NCI-H774 (cell line): ENCODE data around the gene MMD.
A peak's percentile ranks its signal among the peaks of the same experiment; 100 is the strongest.
"Not testable (repeated sequence)": the region's sequence is repeated elsewhere in the genome, so short reads cannot be mapped to it uniquely, and the experiment has no call there.

Experiments used
- DNase-seq: peaks from one replicate; lab custom pipeline; 2025; lab: John Stamatoyannopoulos, UW

MMD gene

DNA sequence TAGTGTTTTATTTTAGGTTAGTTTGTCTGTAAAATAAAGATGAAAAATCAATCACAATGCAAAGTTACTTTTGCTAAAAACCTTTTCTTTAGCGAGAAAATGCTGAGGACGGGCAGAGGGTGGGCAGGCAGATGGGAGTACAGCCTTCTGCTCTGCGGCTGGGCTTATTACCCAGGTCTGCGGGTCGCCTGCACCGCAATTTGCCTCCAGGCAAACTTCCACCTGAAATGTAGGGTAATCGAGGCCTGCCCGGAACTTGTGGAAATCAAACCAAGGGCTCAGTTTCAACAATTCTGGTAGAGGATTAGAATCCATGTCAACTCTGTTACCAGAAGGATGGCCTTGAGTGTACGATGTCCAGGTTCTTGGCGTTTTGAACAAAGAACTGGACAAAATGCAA is 22.3 kb upstream of the MMD start:
- DNase-seq: no peak

DNA sequence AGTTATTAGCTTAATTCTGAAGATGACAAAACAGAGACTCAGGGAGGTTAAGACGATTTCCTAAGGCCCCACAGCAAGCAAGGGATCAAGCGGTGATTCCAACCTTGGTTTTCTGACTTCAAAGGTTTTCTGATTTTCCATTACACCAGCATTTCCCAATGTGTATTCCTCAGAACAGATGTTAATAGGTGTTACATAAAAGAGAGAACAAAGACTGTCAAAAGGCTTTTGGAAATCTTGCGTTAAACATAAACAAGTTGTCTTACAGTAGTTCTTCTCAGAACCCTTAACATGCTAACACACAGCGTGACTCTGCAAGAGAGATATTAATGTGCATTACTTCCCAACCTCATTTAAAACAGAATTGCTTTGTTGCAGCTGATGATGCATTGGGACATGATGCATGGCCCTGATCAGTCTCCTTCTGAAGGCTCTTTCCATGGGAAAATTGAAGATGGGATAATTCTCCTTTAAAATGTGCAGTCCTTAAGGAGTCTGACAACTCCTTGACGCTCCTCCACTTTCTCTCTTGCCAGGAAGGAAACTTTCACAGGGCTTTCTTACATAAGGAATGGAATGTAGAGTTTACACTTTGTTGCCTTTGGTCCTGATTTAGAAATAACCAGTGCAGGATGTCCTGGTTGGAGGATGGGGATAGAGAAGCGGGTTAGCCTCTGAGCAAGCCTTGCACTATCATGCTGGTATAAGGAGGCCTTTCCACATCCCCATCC is 21.5 kb upstream of the MMD start:
- no peak for DNase-seq

GRCh38 chr17:55442462-55442861 is 20.8 kb upstream of the MMD start:
- DNase-seq: no peak

- peak; percentile 63 for DNase-seq
Observed at GRCh38 chr17:55441544-55441943, 19.9 kb upstream of the MMD start.

- no peak for DNase-seq
Observed at GRCh38 chr17:55440391-55440790, 18.8 kb upstream of the MMD start.

GRCh38 chr17:55437159-55437605 is 15.5 kb upstream of the MMD start:
- DNase-seq: no peak

DNA sequence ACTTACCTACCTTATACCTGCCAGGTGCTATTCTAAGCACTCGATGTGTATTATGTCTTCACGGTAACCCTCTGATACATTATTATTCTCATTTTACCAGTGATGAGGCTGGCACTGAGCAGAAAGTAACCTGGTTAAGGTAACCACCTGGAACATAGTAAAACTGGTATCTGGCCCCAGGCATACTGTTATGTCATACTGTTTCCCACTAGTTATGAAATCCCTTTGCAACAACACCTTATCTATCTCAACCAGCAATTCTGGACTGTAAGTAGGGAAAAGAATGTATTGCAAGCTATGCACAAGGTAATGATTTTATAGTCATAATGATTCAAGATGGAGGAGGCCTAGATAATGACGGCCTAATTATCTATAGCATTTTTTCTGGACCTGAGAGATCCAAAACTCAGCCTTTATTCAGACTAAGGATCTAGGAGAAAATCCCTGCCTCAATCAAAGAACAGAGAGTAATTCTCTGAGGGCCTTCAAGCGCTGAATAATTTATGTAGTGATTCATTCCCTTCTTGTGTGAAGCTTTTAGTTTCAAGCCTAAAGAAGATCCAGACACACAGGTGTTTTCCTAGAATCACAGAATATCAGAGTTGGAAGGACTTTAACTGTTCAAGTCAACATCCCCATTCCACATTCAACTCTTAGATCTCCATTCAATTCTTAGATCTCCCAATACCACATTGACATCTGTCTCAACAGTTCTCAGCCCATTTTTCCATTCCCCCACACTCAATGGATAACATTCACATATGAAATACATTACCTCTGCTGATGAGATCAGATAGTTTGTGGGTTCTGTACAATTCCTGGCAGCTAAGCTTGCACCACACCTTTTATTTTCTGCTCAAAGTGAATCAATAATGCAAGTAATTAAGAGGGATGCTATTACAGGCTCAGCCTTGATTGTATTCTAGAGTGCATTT is 14.9 kb upstream of the MMD start:
- DNase-seq: no peak

GRCh38 chr17:55435408-55435807 is 13.8 kb upstream of the MMD start:
- DNase-seq: no peak

DNA sequence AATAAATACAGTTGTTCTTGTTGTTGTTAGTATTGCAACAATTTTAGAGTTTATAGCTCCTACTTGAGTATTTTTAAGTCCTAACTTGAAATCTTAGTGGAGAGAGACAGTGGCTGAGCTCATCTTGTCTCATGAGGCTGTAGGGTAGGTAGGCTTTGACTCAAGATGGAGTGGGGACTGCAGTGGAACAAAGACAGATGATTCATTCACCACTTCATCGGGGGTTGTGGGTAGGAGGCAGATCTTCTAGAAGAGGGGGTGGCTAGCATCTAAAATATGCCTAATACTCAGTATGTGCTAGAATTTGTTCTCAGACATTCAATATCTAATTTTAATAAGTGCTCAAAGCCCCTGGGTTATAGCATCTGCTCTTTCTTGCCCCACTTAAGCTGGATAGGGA is 13.1 kb upstream of the MMD start:
- no peak for DNase-seq

GRCh38 chr17:55433629-55434422 is 12.2 kb upstream of the MMD start:
- DNase-seq: no peak

DNA sequence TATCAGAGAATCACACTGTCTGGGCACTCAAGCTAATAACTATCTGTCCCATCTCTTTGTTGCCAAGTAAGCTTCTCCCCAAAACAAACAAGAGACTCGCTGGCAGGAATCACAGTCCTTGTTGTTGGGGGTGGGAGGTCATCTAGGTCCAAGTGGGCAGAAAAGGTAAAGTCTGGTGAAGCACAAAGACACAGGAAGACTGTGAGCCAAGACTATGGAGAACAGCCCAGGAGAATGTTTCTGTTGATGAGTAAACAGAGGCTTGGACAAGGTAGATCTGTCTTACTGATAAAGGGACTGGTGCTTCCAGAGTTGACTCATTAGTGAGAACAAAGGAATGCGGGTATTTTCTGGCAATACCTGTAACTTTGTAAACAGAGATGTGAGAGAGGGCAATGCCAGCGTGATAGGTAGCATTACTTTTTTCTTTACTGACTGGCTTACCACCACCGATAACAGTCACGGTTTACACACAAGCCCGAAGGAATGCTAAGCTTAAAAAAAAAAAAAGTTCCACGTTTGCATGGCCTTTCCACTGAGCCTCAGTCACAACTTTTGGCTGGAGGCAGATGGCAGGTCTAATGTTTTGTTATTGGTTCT is 11.5 kb upstream of the MMD start:
- no peak for DNase-seq

DNA sequence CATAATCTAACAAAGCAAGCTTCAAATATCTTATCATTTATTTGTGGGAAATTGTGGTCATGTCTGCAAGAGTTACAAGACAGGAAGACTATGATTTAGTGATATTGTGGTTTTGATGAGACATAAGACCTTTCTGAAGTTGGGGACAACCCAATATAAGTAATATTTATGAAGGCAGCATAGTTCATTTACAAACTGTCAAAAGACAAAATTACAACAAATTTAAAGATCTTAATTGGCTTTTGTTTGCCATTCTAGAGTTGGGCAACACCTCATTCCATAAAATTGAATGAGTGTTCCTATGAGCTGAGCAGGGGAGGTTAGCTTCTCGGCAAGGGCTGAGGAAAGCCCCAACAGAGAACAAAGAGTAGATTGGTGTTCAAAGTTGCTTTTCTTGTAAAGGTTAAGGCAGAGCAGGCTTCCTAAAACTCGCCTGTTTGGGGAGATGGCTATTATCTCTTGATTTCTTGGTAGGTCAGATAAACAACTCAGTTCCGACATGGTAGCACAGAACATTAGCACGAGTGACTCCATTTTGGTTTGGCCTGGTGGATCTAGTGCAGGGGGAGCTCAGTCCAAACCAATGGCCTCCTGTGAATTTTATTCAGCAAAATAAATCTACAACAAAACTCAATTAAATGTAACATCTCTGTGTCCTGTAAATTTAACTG is 10.9 kb upstream of the MMD start:
- DNase-seq: no peak

DNA sequence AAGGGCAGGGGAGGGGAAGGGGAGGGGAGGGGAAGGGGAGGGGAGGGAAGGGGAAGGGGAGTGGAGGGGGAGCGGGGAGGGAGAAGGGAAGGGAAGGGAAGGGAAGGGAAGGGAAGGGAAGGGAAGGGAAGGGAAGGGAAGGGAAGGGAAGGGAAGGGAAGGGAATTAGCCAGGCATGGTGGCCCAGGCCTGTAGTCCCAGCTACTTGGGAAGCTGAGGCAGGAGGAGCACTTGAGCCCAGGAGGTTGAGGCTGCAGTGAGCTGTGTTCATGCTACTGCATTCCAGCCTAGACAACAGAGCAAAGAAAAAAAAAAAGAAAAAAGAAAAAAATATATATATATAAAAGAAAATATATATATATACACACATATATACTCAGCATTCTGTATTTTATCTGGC is 10.3 kb upstream of the MMD start:
- not testable (repeated sequence) for DNase-seq

GRCh38 chr17:55430541-55431288 is 9.1 kb upstream of the MMD start:
- DNase-seq: no peak

DNA sequence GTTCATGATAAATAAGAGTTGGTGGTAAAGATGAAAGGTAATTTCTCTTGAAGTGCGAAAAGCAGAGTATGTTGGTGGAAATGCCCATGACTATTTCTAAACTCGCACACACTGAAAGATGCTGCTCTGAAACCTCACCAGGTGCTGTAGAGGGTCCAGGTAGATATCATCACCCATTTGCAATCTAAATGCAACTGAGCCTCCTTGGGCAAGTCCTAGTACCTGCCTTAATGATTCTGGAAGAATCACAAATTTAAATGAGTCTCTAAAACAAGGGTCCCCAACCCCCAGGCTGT is 5.9 kb upstream of the MMD start:
- no peak for DNase-seq

DNA sequence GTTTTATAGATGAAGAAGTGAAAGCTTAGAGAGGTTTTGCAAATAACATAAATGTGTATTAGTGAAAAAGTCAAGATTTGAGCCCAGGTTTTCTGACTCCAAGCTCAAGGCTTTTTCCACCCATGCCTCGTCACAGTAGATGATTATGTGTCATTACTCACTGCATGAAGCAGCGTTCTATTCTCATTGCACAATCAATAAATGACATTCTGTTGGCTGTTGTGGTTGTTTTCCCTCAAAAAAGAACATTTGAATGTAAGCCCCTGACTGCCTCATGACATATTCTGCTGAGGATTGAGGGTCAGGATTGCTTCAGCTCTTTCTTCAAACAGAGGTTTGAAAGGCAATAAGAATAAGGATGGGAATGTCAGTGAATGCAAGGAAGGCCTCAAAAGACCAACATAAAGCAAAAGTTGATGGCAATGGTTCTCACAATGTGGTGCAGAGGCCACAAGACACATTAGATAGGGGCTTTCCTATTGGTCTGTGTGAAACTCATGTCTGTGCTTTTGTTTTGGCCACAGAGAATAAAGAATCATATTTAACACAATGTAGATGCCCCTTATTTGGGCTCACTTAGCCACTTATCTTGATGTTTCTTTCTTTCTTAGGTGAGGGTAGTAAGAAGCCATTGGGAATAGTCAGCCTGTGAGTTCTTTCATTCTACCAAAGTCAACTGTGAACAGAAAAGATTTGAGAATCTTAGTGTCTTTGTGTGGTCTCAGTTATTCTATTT is 5.4 kb upstream of the MMD start:
- DNase-seq: no peak

GRCh38 chr17:55424893-55425540 is 3.4 kb upstream of the MMD start:
- no peak for DNase-seq

DNA sequence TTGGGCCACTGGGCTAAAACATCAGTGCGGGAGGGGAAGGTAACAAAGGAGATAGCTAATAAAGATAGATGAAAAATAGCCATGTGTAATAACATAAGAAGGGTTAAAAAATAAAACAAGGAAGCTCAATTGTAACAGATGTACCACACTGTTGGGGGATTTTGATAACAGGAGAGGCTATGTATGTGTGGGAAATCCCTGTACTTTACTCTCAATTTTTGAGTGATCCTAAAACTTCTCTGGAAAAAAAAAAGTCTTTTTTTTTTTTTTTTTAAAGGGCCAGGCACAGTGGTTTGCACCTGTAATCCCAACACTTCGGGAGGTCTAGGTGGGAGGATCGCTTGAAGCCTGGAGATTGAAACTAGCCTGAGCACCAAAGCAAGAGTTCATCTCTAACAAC is 1.9 kb upstream of the MMD start:
- DNase-seq: no peak

- DNase-seq: not testable (repeated sequence)
Observed at GRCh38 chr17:55422828-55423164, 1.2 kb upstream of the MMD start.

DNA sequence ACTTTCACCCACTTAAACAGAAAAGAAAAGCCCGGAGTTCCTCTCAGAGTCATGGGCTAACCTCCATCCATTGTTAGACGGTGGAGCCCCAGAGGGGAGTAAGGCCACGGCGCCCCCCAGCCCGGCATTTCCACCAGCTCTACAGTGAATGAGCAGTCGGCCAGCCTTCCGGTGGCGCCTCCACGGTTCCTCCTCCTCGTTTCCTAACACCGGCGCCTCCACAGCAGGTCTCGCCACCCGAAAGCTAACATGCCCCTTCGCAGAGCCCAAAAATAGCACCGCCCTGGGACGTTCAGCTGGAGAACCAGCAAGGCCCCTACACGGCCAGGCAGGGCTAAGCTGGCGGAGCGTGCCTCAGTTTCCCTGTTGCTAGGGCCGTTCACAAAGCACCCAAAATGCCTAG is 858 bp downstream of the MMD start:
- no peak for DNase-seq
